Astrocyte (in vitro differentiated cells and primary cell): ENCODE results near the gene JMJD1C. TPM values are rescaled to one million over a fixed set of nuclear protein-coding genes. Genes with fewer than 3 reads are reported as not detected.
"Not testable (repeated sequence)": the region's sequence is repeated elsewhere in the genome, so short reads cannot be mapped to it uniquely, and the experiment has no call there.

Experiments
- DNase-seq: peaks from one replicate; pipeline ENCODE4 v3.0.0-alpha.2; 2010; ENCODE audit warnings: low read depth
- FAIRE-seq: peaks from 2 replicates; lab custom pipeline; 2011; peaks lifted over from hg19 to GRCh38; lab: Jason Lieb, UNC
- H2AFZ ChIP-seq: 2 replicates; pipeline ENCODE4 v1.6.0; 2012; ENCODE audit warnings: low read depth, low read length, inconsistent platforms
- H3K27ac ChIP-seq: 2 replicates; pipeline ENCODE4 v1.5.1; 2011; ENCODE audit warnings: low read depth, low read length, inconsistent platforms
- H3K27me3 ChIP-seq: 2 replicates; pipeline ENCODE4 v1.6.0; 2011; ENCODE audit warnings: low read length, inconsistent platforms; ENCODE audit not compliant: insufficient read depth
- H3K36me3 ChIP-seq: 2 replicates; pipeline ENCODE4 v1.5.1; 2011; ENCODE audit warnings: low read length, inconsistent platforms; ENCODE audit not compliant: insufficient read depth
- H3K4me1 ChIP-seq: 2 replicates; pipeline ENCODE4 v1.5.1; 2011; ENCODE audit warnings: low read length, inconsistent platforms; ENCODE audit not compliant: insufficient read depth
- H3K4me2 ChIP-seq: 2 replicates; pipeline ENCODE4 v1.6.0; 2012; ENCODE audit warnings: low read length, inconsistent platforms
- H3K4me3 ChIP-seq: 2 replicates; pipeline ENCODE4 v1.5.1; 2011; ENCODE audit warnings: low read depth, mild to moderate bottlenecking, low read length, inconsistent platforms; ENCODE audit not compliant: insufficient read depth
- H3K79me2 ChIP-seq: 2 replicates; pipeline ENCODE4 v1.6.0; 2012; ENCODE audit warnings: mild to moderate bottlenecking, low read length, inconsistent platforms; ENCODE audit not compliant: insufficient read depth
- H3K9ac ChIP-seq: 2 replicates; pipeline ENCODE4 v1.6.0; 2012; ENCODE audit warnings: mild to moderate bottlenecking, low read length, inconsistent platforms
- H3K9me3 ChIP-seq: 2 replicates; pipeline ENCODE4 v1.5.1; 2012; ENCODE audit warnings: low read depth, mild to moderate bottlenecking, low read length, inconsistent platforms; ENCODE audit not compliant: insufficient read depth
- H4K20me1 ChIP-seq: 2 replicates; pipeline ENCODE4 v1.6.0; 2012; ENCODE audit warnings: low read length, inconsistent platforms; ENCODE audit not compliant: insufficient read depth
- H3K27ac Mint-ChIP-seq: one replicate; pipeline ENCODE4 v1.8.0; 2021; ENCODE audit warnings: mild to moderate bottlenecking, mixed read lengths; ENCODE audit not compliant: unreplicated experiment
- H3K27me3 Mint-ChIP-seq: one replicate; pipeline ENCODE4 v1.8.0; 2021; ENCODE audit warnings: low read depth, mixed read lengths; ENCODE audit not compliant: unreplicated experiment
- H3K36me3 Mint-ChIP-seq: one replicate; pipeline ENCODE4 v1.8.0; 2021; ENCODE audit warnings: low read depth, mixed read lengths; ENCODE audit not compliant: unreplicated experiment
- H3K4me1 Mint-ChIP-seq: one replicate; pipeline ENCODE4 v1.8.0; 2021; ENCODE audit warnings: low read depth, mixed read lengths; ENCODE audit not compliant: unreplicated experiment
- H3K4me3 Mint-ChIP-seq: one replicate; pipeline ENCODE4 v1.8.0; 2021; ENCODE audit warnings: mild to moderate bottlenecking, moderate library complexity, mixed read lengths; ENCODE audit not compliant: unreplicated experiment
- H3K9me3 Mint-ChIP-seq: one replicate; pipeline ENCODE4 v1.8.0; 2021; ENCODE audit warnings: mild to moderate bottlenecking, mixed read lengths; ENCODE audit not compliant: unreplicated experiment
- EZH2 ChIP-seq: IDR thresholded peaks from 2 replicates; pipeline ENCODE4 v1.6.1; 2012; ENCODE audit warnings: mild to moderate bottlenecking, low read length, inconsistent platforms; ENCODE audit not compliant: insufficient read depth
- total RNA-seq: library from RNA; stranded (reverse); gene quantifications from 2 replicates; pipeline ENCODE4 v1.2.1, GENCODE V29; 2021
- TF ChIP-seq, protein P1 (sequence below): IDR thresholded peaks from 2 replicates; pipeline ENCODE4 v1.5.1; 2011; ENCODE audit warnings: low read depth, mild to moderate bottlenecking, inconsistent platforms, low read length, moderate library complexity; ENCODE audit not compliant: insufficient read depth

JMJD1C gene
- total RNA-seq, 1 donor from 2014 or later = 61.0 TPM

DNA sequence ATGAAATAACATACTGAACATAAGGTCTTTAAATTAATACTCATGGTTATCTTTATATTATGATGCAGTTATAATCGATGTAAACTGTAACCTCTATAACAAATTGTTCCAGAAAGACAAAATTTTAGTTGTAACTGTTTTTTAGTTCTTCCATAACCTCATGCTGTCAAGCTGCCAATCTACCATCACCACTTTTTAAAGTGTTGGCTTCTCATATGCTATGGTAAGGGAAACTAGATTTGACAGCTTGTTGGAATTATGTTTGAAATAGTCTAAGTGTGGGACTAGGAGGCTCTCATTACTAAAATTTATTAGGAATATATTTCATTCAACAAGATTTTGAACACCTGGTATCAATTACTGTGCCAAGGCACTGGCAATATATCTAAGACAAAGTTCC lies 227.3 kb downstream of the JMJD1C start:
- peaks cover 89% of the 10 kb centered on the region for H4K20me1 ChIP-seq
- H3K4me2 ChIP-seq = no peak overlapping the region
- no peak overlapping the region for H2AFZ ChIP-seq
- FAIRE-seq (no peak), DNase-seq (no peak)
- no peak overlapping the region for H3K9ac ChIP-seq
- H3K27ac ChIP-seq = no peak overlapping the region
- Mint-ChIP-seq H3K27ac (no peak overlapping the region), H3K27me3 (no peaks in the 10 kb centered on the region), H3K9me3 (no peaks in the 10 kb centered on the region), H3K36me3 (peaks cover 2% of the 10 kb centered on the region), H3K4me3 (no peak overlapping the region), H3K4me1 (peaks cover 21% of the 10 kb centered on the region)
- H3K27me3 ChIP-seq = no peaks in the 10 kb centered on the region
- H3K79me2 ChIP-seq = peaks cover 91% of the 10 kb centered on the region
- H3K4me1 ChIP-seq = peaks cover 21% of the 10 kb centered on the region
- no peak for TF ChIP-seq EZH2
- TF ChIP-seq, protein P1, sequence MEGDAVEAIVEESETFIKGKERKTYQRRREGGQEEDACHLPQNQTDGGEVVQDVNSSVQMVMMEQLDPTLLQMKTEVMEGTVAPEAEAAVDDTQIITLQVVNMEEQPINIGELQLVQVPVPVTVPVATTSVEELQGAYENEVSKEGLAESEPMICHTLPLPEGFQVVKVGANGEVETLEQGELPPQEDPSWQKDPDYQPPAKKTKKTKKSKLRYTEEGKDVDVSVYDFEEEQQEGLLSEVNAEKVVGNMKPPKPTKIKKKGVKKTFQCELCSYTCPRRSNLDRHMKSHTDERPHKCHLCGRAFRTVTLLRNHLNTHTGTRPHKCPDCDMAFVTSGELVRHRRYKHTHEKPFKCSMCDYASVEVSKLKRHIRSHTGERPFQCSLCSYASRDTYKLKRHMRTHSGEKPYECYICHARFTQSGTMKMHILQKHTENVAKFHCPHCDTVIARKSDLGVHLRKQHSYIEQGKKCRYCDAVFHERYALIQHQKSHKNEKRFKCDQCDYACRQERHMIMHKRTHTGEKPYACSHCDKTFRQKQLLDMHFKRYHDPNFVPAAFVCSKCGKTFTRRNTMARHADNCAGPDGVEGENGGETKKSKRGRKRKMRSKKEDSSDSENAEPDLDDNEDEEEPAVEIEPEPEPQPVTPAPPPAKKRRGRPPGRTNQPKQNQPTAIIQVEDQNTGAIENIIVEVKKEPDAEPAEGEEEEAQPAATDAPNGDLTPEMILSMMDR = no peak
- no peaks in the 10 kb centered on the region for H3K9me3 ChIP-seq
- no peak overlapping the region for H3K4me3 ChIP-seq
- no peaks in the 10 kb centered on the region for H3K36me3 ChIP-seq

DNA sequence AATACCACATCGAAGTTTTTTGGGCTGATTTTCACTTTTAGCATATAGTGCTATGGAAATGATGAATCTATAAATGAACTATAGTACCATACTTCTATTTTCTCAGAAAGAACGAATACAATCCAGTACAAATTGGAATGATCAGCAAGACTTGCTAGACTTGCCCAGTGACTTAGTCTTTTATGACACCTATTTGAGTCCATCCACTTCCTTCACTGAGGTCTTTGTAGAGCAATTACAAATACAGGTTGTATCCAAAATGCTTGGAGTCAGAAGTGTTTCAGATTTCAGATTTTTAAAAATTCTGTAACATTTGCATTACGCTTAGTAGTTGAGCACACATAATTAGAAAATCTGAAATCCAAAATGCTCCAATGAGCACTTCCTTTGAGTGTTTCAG lies 228.4 kb downstream of the JMJD1C start:
- no peaks in the 10 kb centered on the region for H3K27me3 ChIP-seq
- no peak overlapping the region for H3K9ac ChIP-seq
- no peak overlapping the region for H3K4me2 ChIP-seq
- H3K36me3 ChIP-seq = no peaks in the 10 kb centered on the region
- H2AFZ ChIP-seq = no peak overlapping the region
- H3K79me2 ChIP-seq = peaks cover 91% of the 10 kb centered on the region
- Mint-ChIP-seq H3K9me3 (no peaks in the 10 kb centered on the region), H3K27ac (peak overlapping the region; percentile 47), H3K36me3 (peaks cover 2% of the 10 kb centered on the region), H3K4me3 (no peak overlapping the region), H3K27me3 (no peaks in the 10 kb centered on the region), H3K4me1 (peaks cover 24% of the 10 kb centered on the region)
- H3K4me3 ChIP-seq = no peak overlapping the region
- no peaks in the 10 kb centered on the region for H3K9me3 ChIP-seq
- H4K20me1 ChIP-seq = peaks cover 92% of the 10 kb centered on the region
- FAIRE-seq (no peak), DNase-seq (no peak)
- H3K27ac ChIP-seq = no peak overlapping the region
- peaks cover 21% of the 10 kb centered on the region for H3K4me1 ChIP-seq
- no peak for TF ChIP-seq EZH2
- TF ChIP-seq, protein P1 = no peak

- Histone ChIP-seq H3K79me2 (peaks cover 91% of the 10 kb centered on the region), H3K9ac (no peak overlapping the region), H3K36me3 (no peaks in the 10 kb centered on the region), H3K4me1 (peaks cover 21% of the 10 kb centered on the region), H2AFZ (no peak overlapping the region), H3K4me2 (peak overlapping the region; percentile 42), H3K4me3 (no peak overlapping the region), H3K9me3 (no peaks in the 10 kb centered on the region), H3K27me3 (no peaks in the 10 kb centered on the region), H3K27ac (peak overlapping the region; percentile 58), H4K20me1 (peaks cover 86% of the 10 kb centered on the region)
- TF ChIP-seq EZH2 = no peak
- TF ChIP-seq, protein P1 = no peak
- Mint-ChIP-seq H3K27ac (peak overlapping the region; percentile 44), H3K9me3 (no peaks in the 10 kb centered on the region), H3K27me3 (no peaks in the 10 kb centered on the region), H3K36me3 (peaks cover 2% of the 10 kb centered on the region), H3K4me3 (no peak overlapping the region), H3K4me1 (peaks cover 17% of the 10 kb centered on the region)
- DNase-seq (peak; percentile 93), FAIRE-seq (peak; percentile 87)
These were observed 229.5 kb downstream of the JMJD1C start for GRCh38 chr10:63236113-63236935.

DNA sequence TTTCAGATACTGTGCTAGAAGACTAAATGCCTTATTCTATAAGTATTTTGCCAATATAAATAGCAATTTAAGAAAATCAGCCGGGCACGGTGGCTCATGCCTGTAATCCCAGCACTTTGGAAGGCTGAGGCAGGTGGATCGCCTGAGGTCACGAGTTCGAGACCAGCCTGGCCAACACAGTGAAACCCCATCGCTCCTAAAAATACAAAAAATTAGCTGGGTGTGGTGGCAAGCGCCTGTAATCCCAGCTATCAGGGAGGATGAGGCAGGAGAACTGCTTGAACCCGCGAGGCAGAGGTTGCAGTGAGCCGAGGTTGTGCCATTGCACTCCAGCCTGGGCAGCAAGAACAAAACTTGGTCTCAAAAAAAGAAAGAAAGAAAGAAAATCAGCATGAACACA lies 230.6 kb downstream of the JMJD1C start:
- H3K4me3 ChIP-seq, H3K36me3 ChIP-seq, H3K4me2 ChIP-seq, H3K9ac ChIP-seq, H3K36me3 Mint-ChIP-seq, H3K9me3 Mint-ChIP-seq, DNase-seq, H2AFZ ChIP-seq, FAIRE-seq, H3K27ac ChIP-seq, H3K27me3 Mint-ChIP-seq, H3K27ac Mint-ChIP-seq, H3K9me3 ChIP-seq, H3K4me3 Mint-ChIP-seq, H3K27me3 ChIP-seq: not testable (repeated sequence)
- Histone ChIP-seq H3K4me1 (peaks cover 17% of the 10 kb centered on the region), H3K79me2 (peaks cover 91% of the 10 kb centered on the region), H4K20me1 (peaks cover 85% of the 10 kb centered on the region)
- peaks cover 14% of the 10 kb centered on the region for H3K4me1 Mint-ChIP-seq
